ENCODE measurements around the gene ZRANB2. TPM values are rescaled to one million over a fixed set of nuclear protein-coding genes. Genes with fewer than 3 reads are reported as not detected.
A peak's percentile ranks its signal among the peaks of the same experiment; 100 is the strongest.

The ZRANB2 gene
- total RNA-seq, 2 experiments from 2014 or later = 107 to 119 TPM

DNA sequence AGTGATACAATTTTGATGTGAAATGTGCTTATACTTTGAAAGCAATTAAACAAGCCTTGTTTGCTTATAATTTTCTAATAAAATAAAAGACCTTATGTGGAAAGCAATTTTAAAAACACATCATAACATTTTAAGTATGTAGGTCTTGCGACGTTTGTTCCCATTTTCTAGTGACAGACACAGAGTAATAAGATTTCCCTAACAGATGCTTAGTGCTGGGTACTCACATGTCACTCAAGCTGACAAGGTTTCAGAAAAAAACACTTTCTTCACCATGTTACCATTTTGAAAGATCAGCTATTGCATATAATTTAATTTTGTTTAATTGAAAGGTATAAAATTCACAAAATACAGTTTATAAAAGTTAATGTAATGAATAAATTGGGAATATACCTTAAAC lies 14.1 kb upstream of the ZRANB2 start:
- ATAC-seq = no peak
- no peaks in the 10 kb centered on the region for H3K9me3 Mint-ChIP-seq
- no peaks in the 10 kb centered on the region for H3K36me3 Mint-ChIP-seq (ENCODE audit: low read depth)
- no peaks in the 10 kb centered on the region for H3K4me1 Mint-ChIP-seq (ENCODE audit: low read depth)
- CTCF ChIA-PET = interaction anchor here (0.6 to 1.3 kb wide), 2 partner anchors 14 to 167 kb away, joined by 3 to 4 read pairs; partner anchors contain the start of gene ZRANB2
- H3K27me3 Mint-ChIP-seq = peaks cover 2% of the 10 kb centered on the region
- H3K4me3 Mint-ChIP-seq = no peak overlapping the region
- POLR2A ChIA-PET = no interaction called here
- TF ChIP-seq, protein P1, sequence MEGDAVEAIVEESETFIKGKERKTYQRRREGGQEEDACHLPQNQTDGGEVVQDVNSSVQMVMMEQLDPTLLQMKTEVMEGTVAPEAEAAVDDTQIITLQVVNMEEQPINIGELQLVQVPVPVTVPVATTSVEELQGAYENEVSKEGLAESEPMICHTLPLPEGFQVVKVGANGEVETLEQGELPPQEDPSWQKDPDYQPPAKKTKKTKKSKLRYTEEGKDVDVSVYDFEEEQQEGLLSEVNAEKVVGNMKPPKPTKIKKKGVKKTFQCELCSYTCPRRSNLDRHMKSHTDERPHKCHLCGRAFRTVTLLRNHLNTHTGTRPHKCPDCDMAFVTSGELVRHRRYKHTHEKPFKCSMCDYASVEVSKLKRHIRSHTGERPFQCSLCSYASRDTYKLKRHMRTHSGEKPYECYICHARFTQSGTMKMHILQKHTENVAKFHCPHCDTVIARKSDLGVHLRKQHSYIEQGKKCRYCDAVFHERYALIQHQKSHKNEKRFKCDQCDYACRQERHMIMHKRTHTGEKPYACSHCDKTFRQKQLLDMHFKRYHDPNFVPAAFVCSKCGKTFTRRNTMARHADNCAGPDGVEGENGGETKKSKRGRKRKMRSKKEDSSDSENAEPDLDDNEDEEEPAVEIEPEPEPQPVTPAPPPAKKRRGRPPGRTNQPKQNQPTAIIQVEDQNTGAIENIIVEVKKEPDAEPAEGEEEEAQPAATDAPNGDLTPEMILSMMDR (IDR thresholded peaks at IDR 0.05) = no peak
- H3K27ac Mint-ChIP-seq = no peak overlapping the region
- no peak for DNase-seq
- intact Hi-C loops (cut with micrococcal nuclease) = no loop called here

DNA sequence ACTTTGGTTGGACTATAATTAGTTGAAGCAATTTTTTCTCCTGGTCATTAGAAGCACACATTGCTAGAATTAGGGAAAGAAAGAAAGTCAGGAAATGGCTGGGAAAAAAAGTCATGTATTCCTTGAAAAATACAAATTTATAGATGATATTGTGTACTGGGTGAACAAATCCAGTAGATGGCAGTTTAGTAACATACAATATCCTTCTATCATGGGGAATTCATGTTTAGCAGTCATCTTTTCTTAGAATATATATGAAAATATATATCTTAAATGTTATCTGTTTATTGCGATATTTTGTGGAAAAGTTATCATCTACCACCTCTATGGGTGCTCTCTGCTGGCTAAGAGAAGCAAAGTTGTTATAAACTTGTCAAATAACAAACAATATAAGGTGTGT lies 13.1 kb upstream of the ZRANB2 start:
- Mint-ChIP-seq H3K4me3 (no peak overlapping the region), H3K36me3 (ENCODE audit: low read depth) (no peaks in the 10 kb centered on the region), H3K27me3 (peaks cover 2% of the 10 kb centered on the region), H3K9me3 (no peaks in the 10 kb centered on the region), H3K27ac (no peak overlapping the region), H3K4me1 (ENCODE audit: low read depth) (no peaks in the 10 kb centered on the region)
- TF ChIP-seq, protein P1 (IDR thresholded peaks at IDR 0.05) = peak; percentile 23
- DNase-seq (no peak), ATAC-seq (no peak)
- intact Hi-C loops (cut with micrococcal nuclease) = no loop called here
- ChIA-PET POLR2A (no interaction called here), CTCF (interaction anchor here (1.3 kb wide), 1 partner anchor 13 kb away, joined by 4 read pairs; the partner anchor contains the start of gene ZRANB2)

DNA sequence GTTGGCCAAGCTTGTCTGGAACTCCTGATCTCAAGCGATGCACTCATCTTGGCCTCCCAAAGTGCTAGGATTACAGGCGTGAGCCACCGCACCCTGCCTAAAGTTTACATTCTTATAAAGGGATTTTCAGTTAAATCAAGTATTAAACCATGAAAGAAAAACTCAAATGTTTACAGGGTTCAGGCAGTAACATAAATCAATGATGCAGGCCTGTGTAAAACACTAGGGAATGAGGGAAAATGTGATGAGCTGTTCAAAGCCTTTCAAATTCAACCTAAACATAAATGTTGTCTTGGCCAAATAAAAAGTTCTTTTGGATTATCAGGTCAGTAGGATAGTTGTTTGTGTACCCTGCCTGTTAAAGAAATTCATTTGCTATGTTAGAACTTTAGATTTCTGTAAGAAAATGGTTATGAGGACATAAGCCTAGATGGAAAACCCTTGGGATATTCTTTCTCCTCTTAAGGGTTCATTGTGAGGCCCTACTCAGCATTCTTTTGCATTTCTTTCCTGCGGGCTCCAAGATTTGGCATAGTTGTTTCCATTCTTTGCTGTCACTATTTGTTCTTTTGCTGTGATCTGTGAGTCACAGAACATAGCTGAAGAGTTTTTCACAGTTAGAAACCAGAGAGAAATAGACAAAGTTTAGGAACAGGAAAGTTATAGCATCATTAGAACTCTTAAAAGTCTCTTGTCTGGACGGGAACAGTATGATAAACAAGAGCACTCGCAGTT lies 8.9 kb upstream of the ZRANB2 start:
- no peak overlapping the region for H3K27ac Mint-ChIP-seq
- ATAC-seq (no peak), DNase-seq (no peak)
- TF ChIP-seq, protein P1 (IDR thresholded peaks at IDR 0.05) = no peak
- no peaks in the 10 kb centered on the region for H3K9me3 Mint-ChIP-seq
- intact Hi-C loops (cut with micrococcal nuclease) = no loop called here
- H3K4me3 Mint-ChIP-seq = no peak overlapping the region
- H3K4me1 Mint-ChIP-seq (ENCODE audit: low read depth) = no peaks in the 10 kb centered on the region
- ChIA-PET CTCF (no interaction called here), POLR2A (no interaction called here)
- H3K27me3 Mint-ChIP-seq = no peaks in the 10 kb centered on the region
- H3K36me3 Mint-ChIP-seq (ENCODE audit: low read depth) = no peaks in the 10 kb centered on the region

- Mint-ChIP-seq H3K4me3 (no peak overlapping the region), H3K27ac (no peak overlapping the region), H3K36me3 (ENCODE audit: low read depth) (no peaks in the 10 kb centered on the region), H3K4me1 (ENCODE audit: low read depth) (no peaks in the 10 kb centered on the region), H3K27me3 (peaks cover 2% of the 10 kb centered on the region), H3K9me3 (no peaks in the 10 kb centered on the region)
- CTCF ChIA-PET = no interaction called here
- intact Hi-C loops (cut with micrococcal nuclease) = no loop called here
- ATAC-seq = no peak
- TF ChIP-seq, protein P1 (IDR thresholded peaks at IDR 0.05) = no peak
- DNase-seq = no peak
- POLR2A ChIA-PET = interaction anchor here (0.6 kb wide), 1 partner anchor 769 kb away, joined by 3 read pairs; no protein-coding TSS in a partner anchor
Measured at GRCh38 chr1:71088645-71089287, 7.9 kb upstream of the ZRANB2 start.

- TF ChIP-seq, protein P1 (IDR thresholded peaks at IDR 0.05) = no peak
- ATAC-seq (no peak), DNase-seq (no peak)
- peaks cover 5% of the 10 kb centered on the region for H3K27me3 Mint-ChIP-seq
- H3K4me1 Mint-ChIP-seq (ENCODE audit: low read depth) = no peaks in the 10 kb centered on the region
- ChIA-PET CTCF (no interaction called here), POLR2A (no interaction called here)
- no peaks in the 10 kb centered on the region for H3K9me3 Mint-ChIP-seq
- intact Hi-C loops (cut with micrococcal nuclease) = no loop called here
- no peaks in the 10 kb centered on the region for H3K36me3 Mint-ChIP-seq (ENCODE audit: low read depth)
- H3K4me3 Mint-ChIP-seq = no peak overlapping the region
- H3K27ac Mint-ChIP-seq = no peak overlapping the region
Measured at GRCh38 chr1:71087713-71088112, 6.9 kb upstream of the ZRANB2 start.
